GM10248 (cell line): ENCODE measurements around the gene PPWD1.

Source experiments
- CTCF ChIA-PET: fragments of 300-600 bp; sonication (Branson Sonifier 250); formaldehyde crosslinking; extraction: SDS; loops from one replicate; lab custom pipeline; 2021; ENCODE audit warnings: antibody characterized with exemption; lab: Yijun Ruan, JAX
- POLR2A ChIA-PET: fragments of 350-650 bp; sonication (Branson Sonifier 250); formaldehyde crosslinking; extraction: SDS; loops from one replicate; lab custom pipeline; 2020; ENCODE audit warnings: antibody characterized with exemption; lab: Yijun Ruan, JAX
- DNase-seq: peaks from one replicate; pipeline ENCODE4 v3.0.0; 2012; ENCODE audit errors: extremely low spot score
- TF ChIP-seq, protein P1 (sequence below): IDR thresholded peaks from 2 replicates; pipeline ENCODE4 v1.5.1; 2012; ENCODE audit warnings: mild to moderate bottlenecking, low read depth; ENCODE audit errors: extremely low read depth, missing control alignments, control extremely low read depth

PPWD1 gene

DNA sequence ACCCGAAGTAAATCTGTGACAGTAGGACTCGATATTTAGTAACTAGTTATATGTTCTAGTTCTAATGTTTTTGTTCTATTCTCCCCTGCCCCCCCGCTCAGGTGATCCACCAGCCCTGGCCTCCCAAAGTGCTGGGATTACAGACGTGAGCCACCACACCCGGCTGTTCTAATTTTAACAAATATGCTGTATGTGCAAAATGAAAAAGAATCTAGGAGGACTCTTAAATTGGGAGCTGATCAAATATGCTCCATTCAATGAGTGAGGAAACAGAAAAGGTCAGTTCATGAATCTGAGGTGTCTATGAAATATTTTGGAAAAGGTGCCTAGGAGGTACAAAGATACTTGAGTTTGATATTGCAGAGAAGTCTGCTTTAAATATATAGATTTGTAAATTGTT, 17.0 kb upstream of the PPWD1 start:
- TF ChIP-seq, protein P1, sequence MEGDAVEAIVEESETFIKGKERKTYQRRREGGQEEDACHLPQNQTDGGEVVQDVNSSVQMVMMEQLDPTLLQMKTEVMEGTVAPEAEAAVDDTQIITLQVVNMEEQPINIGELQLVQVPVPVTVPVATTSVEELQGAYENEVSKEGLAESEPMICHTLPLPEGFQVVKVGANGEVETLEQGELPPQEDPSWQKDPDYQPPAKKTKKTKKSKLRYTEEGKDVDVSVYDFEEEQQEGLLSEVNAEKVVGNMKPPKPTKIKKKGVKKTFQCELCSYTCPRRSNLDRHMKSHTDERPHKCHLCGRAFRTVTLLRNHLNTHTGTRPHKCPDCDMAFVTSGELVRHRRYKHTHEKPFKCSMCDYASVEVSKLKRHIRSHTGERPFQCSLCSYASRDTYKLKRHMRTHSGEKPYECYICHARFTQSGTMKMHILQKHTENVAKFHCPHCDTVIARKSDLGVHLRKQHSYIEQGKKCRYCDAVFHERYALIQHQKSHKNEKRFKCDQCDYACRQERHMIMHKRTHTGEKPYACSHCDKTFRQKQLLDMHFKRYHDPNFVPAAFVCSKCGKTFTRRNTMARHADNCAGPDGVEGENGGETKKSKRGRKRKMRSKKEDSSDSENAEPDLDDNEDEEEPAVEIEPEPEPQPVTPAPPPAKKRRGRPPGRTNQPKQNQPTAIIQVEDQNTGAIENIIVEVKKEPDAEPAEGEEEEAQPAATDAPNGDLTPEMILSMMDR: no peak
- CTCF ChIA-PET: interaction anchor here (1.1 kb wide), 1 partner anchor 10 kb away, joined by 3 read pairs; no protein-coding TSS in a partner anchor
- DNase-seq: no peak
- POLR2A ChIA-PET: no interaction called here

DNA sequence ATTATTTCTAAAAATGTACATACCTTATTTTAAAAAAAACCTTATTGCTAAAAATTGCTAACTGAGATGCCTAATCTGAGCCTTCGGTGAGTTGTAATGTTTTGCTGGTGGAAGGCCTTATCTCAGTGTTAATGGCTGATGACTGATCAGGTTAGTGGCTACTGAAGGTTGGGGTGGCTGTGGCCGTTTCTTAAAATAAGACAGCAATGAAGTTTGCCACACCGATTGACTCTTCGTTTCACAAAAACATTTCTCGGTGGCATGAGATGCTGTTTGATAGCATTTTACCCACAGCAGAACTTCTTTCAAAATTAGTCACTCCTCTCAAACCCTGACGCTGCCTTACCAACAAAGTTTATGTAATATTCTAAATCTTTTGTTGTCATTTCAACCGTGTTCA, 14.8 kb upstream of the PPWD1 start:
- no peak for DNase-seq
- TF ChIP-seq, protein P1: no peak
- ChIA-PET POLR2A (no interaction called here), CTCF (no interaction called here)

DNA sequence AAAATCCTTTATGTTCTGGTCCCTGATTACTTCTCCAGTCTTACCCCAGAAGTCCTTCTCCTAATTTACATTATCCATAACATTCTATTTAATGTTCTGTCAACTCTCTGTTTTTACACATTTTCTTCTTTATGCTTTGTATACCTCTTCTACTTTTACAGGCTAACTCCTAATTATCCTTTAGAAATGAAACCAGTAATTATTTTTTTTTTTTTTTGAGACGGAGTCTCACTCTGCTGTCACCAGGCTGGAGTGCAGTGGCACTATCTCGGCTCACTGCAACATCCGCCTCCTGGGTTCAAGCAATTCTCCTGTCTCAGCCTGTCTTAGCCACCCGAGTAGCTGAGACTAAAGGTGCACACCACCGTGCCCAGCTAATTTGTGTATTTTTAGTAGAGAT, 9.2 kb upstream of the PPWD1 start:
- CTCF ChIA-PET: interaction anchor here (0.9 kb wide), 1 partner anchor 14 kb away, joined by 3 read pairs; no protein-coding TSS in a partner anchor

DNA sequence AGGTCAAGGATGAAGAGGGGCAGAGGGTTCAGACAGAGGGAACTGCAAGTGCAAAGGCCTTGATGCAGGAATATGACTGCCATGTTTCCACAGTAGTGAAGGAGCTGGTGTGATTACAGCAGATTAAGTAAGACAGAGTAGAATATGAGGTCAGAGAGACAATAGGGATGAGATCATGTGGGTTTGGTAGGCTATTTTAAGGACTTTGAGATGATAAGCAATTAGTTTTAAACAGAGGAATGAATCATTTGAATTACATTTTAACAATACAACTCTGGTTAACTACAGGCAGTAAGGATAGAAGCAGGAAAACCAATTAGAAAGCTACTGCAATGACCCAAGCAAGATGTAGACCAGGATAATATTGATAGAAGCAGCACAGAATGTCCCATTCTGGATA, 7.8 kb upstream of the PPWD1 start:
- TF ChIP-seq, protein P1: no peak
- ChIA-PET POLR2A (no interaction called here), CTCF (interaction anchor here (1.3 to 1.4 kb wide), 2 partner anchors 9 to 40 kb away, joined by 3 read pairs; no protein-coding TSS in a partner anchor)
- no peak for DNase-seq

More for the DNA sequence above, 9.2 kb upstream of the PPWD1 start:
- DNase-seq: no peak
- POLR2A ChIA-PET: no interaction called here
- TF ChIP-seq, protein P1: no peak

DNA sequence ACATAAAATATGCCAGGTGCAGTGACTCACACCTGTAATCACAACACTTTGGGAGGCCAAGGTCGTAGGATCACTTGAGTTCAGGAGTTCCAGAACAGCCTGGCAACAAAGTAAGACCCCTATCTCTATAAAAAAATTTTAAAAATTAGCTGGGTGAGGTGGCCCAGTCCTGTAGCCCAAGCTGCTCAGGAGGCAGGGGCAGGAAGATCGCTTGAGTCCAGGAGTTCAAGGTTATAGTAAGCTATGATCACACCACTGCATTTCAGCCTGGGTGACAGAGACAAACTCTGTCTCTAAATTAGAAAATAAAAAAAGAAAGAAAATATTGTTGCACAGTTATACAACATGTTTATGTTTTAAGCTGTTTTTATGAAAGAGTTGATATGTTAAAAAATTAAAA, 6.9 kb upstream of the PPWD1 start:
- TF ChIP-seq, protein P1: no peak
- no peak for DNase-seq
- POLR2A ChIA-PET: no interaction called here
- CTCF ChIA-PET: interaction anchor here (0.9 to 1.4 kb wide), 4 partner anchors 10 to 46 kb away, joined by 3 read pairs; no protein-coding TSS in a partner anchor

DNA sequence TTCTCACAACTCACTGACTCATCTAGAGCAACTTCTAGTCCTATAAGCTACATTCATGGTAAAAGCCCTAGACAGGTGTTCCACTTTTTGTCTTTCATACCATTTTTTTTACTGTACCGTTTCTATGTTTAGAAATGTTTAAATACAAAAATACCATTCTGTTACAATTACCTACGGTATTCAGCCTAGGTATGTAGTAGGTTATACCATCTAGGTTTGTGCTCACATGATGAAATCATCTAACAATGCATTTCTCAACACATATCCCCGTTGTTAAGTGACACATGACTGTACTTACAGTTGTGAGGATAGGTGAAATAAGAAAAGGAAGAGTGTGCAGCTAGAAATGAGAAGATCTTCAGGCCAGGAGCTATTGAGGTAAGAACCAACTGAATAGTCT, 6.4 kb upstream of the PPWD1 start:
- POLR2A ChIA-PET: no interaction called here
- CTCF ChIA-PET: interaction anchor here (0.7 to 1.4 kb wide), 3 partner anchors 41 to 397 kb away, joined by 3 read pairs; no protein-coding TSS in a partner anchor
- DNase-seq: no peak
- TF ChIP-seq, protein P1: no peak
